ENCODE results near the gene PDLIM3.
A peak's percentile ranks its signal among the peaks of the same experiment; 100 is the strongest.
"Not testable (repeated sequence)": the region's sequence is repeated elsewhere in the genome, so short reads cannot be mapped to it uniquely, and the experiment has no call there.

Gene PDLIM3

DNA sequence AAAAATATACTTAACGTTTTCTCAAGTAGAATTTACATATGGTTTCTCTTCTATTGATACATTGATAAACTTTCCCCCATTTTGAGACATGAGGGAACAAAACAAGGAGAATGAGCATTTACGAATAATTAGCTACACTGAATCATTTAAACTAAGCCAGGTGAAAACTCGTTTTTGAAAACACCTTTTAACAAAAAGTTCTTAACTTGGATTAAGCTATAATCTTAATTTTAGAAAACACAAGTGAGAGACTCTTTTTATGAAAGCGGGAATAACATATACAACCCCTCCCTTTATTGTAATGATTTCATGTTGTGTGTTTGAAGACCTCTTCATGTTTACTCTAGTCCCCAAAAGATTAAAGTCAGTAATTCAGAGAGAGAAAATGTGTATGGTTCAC, 20.1 kb downstream of the PDLIM3 start:
- no peak for DNase-seq

DNA sequence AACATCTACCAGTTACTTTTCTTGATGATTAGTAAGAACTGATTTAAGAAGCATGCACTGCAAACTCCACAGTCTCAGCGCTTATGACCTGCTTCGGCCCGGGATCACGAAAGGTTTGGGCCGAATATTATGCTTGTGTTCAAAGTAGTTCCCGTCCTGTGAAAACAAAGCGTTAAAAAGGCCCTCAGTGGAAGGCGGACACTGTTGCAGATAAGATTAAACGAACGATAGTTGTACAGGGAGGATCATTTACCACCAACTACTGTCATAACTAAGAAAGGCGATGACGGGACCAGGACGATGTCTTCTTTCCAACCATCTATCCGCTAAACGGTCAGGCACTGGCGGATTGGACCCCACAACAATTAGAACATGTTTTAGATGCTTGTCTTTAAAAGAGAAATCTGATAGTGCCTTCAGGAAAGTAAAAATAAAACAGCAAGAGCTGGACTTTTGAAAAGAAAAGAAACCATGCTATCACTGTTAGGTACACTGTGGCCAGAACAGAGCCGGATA, 21.1 kb downstream of the PDLIM3 start:
- no peak for DNase-seq

DNA sequence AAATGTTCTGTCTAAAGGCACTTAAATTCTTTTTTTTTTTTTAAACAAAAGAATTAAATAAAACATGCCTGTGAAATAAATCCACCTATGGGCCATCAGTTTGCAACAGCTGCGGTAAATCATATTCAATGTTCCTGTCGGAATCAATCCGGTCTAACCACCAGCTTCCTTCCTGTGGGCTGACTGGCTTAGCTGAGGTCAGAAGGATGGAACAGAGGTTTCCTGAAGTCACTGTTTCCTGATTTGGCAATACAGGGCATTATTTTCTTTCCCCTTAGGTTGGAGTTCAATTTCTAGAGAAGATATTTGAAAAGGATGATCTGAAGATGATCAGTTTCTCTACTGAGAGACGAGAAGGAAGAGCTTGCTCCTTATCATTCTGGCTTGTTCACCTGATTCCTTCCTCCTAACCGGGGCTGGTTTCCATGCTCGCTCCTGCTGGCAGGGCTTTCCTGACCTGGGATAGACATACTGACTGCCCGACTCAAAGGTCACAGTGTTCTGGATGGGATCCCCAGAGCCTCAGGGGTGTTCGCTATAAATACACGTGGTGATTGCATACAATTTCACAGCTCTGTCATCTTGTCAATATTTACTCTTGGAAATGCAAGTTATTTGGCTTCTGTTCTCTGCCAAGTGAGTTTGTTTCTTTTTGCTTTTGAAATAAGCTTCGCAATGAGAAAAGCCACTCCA, 21.7 kb downstream of the PDLIM3 start:
- DNase-seq: no peak

DNA sequence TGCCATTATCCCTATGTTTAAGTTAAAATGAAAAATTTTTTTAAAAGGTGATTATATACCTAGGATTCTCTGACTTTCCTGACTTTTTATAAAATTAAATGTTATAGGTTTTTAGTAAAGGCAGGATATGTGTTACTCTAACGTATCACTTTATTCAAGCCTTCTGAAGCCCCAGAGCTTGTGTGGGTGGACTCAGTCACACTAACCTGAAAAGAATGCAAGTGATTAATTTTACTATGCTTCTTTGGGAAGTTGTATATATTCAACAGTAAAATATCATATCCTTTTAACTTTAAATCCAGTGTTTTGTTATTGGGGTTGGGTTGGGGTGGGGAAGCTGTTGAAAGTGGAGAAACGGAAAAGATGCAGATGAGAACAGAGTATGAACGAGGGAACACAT, 22.8 kb downstream of the PDLIM3 start:
- no peak for DNase-seq

DNA sequence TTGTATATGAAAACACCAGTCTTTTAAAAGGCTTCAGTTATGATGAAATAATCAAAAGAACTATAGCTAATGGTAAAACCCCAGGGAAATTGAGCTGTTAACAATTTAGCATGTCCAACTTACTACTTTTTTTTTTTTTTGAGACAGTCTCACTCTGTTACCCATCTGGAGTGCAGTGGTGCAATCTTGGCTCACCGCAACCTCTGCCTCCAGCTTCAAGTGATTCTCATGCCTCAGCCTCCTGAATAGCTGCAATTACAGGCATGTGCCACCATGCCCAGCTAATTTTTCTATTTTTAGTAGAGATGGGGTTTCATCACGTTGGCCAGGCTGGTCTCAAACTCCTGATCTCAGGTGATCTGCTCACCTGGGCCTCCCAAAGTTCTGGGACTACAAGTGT, 24.1 kb downstream of the PDLIM3 start:
- DNase-seq: not testable (repeated sequence)

DNA sequence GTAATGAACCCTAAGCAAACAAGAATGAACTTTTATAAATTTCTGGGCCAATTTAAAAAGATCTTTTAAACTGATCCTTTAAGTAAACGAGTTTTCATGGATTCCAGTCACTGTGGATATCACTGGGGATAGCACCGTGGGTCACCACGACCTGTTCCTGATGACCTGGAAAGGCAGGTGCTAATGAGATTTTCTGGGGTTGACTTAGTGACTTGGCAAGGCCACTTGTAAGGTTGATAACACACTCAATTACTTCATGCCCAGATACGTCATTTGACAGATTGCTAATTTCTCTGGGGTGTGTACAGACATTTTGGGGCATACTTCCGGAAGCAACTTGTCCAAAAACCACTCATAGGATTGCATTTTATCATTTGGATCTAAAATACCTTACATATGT, 24.5 kb downstream of the PDLIM3 start:
- DNase-seq: no peak

DNA sequence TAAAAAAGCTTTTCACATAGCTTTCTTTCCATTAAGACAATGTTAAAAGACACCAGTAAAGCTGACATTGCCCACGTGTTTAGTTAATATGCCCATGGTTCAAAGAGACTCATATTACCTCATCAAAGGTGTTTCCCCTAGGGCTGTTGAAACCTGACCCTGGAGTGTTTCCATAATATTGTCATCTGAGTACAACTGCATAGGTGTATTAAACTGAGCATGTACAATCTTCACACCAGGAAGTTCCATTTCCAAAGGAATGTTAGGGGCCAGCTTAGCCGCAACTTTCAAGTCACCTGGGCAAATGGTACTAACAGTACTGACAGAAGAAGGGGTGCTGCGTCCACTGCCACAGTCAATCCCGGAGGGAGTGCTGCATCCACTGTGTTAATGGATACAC, 27.1 kb downstream of the PDLIM3 start:
- no peak for DNase-seq

DNA sequence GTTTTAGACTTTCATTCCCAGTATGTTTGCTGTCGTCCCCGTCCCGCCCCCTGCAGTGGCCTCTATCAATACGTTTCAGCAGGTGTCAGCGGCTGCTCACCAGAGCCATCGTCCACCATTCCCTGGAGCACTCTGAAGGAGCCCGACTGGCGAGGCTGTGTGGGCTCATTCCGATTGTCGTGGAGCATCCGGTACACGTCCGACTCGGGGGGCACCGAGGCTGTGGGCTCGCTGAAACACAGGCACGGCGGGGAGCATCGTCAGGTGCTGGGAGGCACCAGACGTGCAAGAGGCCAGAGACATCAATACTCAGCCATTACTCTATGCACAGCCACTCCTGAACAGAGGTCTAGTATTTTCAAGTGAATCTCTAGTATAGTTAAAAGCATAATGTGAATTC, 28.9 kb downstream of the PDLIM3 start:
- DNase-seq: no peak

DNA sequence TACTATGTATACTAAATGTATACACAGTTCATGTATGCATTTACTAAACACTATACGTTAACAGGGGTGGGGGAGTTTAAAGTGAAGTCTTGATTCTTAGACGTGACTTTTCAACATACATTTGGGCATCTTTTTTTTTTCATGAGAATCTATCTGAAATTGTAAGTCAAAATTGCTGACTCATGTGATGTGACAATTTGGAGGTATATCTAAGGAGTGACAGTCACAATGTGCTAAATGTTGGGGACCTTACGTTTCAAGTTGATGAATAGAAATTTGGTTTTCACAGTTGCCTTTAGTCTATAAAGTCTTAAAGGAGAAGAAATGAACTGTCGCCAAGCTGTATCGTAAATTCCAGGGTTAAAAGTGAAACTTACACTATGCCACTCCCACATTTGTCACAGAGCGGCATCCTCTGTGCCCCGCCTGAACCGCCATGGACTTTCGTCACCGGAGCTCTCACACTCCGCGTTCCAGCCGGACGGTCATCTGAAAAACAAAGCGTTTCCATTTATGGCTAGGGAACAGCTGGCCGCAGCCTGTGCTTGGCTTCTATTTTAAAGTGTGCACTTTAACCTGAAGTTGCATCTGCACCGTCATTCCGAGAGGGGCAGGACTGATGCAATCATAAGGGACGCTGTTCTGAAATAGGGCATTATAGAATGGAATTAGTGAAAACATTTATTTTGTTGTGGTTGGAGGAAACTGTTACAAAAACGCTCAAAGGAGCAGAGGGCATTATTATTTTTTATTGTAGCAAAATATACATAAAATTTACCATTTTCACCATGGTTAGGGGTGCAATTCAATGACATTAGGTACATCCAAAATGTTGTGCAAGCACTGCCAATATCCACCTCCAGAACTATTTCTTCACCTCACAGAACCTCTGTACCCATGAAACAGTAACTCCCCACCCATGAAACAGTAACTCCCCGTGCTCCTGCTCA, 30.9 kb downstream of the PDLIM3 start:
- no peak for DNase-seq

DNA sequence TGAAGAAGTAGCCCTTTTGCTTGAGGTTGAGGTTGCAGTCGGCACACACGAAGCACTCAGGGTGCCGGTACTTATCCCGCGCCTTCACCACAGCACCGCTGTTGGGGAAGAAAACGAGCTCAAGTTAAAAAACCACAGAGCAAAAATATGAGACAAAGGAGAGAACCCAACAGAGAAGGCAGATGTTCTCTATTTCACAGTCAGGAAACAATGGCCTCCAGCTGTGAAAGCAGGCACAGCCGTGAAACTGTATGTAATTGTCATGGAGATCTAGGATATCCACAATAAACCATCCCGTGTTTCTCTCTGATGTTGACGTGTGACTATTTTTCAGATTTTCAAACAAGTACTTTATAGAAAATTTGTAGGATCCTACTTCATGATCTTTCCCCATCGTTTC, 32.9 kb downstream of the PDLIM3 start:
- no peak for DNase-seq

DNA sequence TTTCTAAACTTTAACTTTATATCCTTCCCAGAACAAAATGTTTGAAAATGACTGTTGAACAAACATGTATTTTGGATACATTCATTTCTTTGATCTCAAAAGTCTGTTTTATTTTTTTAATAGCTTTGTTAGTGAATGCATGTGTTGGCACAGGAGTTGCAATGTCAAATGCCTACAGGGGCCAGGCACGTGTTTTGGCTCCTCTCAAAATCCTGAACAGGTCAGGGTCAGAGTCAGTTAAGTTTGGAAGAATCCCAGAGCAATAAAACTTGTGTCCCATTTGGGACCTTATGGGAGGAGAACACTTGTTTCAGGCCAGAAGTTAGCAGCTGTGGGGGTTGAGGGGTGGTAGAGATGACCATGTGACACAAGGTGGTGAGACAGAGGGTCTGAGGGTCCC, 34.7 kb downstream of the PDLIM3 start:
- no peak for DNase-seq

DNA sequence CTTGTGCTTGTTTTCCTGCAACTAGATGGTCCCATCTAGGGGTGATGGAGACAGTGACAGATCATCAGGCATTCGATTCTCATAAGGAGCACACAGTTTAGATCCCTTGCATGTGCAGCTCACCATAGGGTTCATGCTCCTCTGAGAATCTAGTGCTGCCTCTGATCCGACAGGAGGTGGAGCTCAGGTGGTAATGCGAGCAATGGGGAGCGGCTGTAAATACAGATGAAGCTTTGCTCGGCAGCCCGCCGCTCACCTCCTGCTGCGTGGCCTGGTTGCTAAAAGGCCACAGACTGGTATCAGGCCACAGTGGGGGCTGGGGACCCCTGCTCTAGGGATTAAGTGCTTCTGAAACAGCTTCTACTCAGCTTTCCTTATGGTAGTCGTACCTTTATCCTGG, 35.3 kb downstream of the PDLIM3 start:
- DNase-seq: no peak

DNA sequence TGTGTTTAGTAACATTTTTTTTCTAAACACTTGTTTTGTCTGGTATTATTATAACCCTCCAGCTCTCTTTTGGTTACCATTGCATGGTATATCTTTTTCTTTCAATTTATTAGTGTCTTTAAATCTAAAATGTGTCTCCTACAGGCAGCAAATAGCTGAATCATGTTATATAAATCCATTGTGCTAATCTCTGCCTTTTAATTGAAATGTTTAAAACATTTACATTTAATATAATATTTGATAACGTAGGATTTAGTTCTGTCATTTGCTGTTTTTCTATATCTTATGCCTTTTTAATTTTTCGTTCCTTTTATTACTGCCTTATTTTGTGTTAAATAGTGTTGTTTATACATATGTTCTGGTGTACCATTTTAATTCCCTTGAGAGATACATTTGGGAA, 46.7 kb downstream of the PDLIM3 start:
- no peak for DNase-seq

DNA sequence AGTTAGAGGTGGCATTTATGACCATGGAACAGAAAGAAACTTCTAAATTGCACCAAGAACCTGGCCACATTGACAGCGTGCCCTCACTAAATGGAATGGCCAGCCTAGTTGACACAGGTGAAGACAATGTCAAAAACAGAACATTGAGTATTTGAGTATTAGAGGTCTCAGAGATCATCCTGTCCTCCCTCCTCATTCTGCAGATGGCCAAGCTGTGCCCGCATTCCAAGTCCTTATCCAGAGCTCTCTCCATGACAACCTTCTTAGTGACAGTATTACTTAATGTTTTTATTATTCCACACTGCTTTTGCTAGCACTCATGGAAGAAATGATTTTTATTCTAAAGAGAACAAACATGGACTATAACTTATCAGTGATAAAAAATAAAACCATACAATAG, 53.9 kb downstream of the PDLIM3 start:
- no peak for DNase-seq

DNA sequence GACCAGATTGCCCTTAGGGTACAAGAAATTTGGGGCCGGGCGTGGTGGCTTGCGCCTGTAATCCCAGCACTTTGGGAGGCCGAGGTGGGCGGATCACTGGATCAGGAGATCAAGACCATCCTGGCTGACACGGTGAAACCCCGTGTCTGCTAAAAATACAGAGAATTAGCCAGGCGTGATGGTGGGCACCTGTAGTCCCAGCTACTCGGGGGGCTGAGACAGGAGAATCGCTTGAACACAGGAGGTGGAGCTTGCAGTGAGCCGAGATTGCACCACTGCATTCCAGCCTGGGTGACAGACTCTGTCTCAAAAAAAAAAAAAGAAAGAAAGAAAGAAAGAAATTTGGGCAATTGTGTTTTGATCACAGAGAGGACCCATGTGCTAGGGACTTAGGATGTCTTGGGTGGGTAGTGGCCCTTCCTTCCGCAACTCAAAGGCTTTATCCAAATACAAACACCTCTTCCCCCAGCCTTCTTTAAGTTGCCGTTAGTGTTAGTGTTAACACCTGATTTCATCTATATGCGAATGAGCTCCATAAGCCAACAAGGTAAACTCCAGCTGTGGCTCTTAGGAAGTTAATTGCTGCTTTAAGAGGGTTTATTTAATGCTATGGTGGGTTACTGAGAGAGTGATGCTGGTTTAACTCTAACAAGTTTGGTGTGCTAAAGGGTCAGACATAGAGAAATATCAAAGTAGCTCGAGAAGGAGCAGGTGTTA, 55.1 kb downstream of the PDLIM3 start:
- no peak for DNase-seq

DNA sequence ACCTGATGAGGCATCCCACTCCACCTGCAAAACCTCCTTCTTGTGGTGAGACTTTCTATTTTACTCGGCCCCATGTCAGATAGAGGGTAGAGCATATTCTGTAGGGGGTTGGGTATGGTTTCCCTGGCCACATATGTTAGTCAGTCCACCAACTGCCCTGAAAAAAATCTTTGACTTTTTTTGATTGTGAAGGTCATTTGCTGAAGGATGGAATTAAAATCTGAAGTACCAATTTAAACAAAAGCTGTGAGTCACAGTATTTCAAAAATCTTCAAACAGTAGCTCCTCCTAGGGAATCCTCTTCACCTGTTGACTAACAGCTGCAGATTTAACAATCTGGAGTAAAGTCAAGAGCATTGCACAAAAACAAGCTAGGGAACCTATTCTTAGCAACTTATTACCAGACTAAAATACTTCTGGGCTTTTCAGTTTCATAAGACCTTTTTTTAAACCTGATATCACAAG, 55.8 kb downstream of the PDLIM3 start:
- DNase-seq: no peak

DNA sequence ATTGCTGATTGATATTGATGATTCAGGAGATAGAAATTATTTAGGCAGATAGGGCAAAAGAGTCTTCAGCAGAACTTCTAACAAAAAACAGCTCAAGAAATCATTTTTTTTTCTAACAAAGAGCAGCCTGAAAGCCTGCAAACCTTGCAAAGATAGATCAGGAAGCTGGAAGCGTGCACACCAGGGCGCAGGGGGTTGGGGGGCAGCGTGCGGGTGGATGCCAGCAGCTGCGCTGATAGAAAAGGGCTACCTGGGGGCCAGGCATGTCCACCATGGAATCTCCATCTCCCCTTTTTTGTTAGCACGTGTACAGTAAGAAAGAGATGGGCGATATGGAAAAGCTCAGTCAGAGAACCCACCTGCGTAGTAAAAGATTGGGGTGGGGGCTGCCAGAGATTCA, 62.1 kb downstream of the PDLIM3 start:
- DNase-seq: no peak

DNA sequence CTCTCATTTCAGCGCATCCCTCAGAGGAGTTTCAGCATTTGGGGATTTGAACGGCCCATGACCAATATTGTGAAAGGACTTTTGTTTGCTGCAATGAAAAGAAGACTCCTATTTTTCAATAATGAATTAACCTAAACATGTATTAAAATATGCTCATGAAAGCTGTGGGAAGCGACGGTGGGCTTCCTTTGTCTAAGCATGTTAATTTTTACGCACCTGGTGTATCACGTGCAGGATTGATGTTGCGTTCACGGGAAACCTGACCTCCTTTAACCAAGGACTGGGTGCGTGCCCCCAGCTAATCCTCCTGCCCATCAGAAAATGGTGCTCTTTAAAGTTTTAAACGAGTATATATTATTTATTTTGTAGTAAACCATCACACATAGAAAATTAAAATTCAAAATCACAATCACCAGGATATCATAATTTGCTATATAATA, 63.2 kb downstream of the PDLIM3 start:
- no peak for DNase-seq

DNA sequence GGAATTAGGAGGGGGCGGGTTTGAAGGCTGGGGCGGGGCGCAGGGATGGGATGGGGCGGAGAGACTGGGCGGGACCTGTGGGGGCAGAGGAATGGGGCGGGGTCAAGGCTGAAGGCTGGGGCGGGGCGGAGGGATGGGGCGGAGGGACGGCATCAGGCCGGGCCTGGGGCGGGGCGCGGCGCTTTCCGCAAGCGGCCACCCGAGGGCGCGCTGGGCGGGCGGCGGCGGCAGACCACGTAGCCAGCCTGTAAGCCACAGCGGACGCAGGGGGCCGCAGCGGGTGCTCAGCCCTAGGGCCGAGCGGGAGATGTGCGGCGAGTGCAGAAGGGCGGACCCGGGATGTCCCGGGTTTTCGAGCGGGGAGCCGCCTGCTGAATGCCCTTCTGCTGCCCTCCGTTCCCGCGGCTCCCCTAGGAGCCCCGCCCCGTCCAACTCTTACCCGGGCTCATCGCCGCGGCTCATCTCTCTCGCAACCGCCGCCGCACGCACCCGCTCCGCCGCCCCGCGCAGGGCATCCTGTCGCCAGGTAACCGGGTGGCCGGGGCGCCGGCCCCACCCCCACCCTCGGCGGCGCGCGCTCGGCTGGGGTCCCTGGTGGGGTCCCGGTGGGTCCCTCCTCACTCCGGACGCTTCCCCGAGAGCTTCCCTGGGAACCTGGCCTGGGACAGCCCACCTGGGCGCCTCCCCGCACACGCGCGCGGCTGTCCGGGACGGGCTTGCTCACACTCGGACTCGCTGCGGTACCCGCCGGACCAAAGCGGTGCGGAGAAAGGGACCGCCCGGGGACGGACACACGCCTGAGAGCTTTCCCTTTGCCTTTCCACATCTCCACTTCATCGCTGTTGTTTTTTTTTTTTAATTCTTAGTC, 63.8 kb downstream of the PDLIM3 start, which contains the start of gene CCDC110:
Gene CCDC110 (minus strand): TSS at position 499 of the 868 bp plus-strand sequence. CDS start 50 bp downstream, at position 449.
- DNase-seq: peak; percentile 36 to 89

DNA sequence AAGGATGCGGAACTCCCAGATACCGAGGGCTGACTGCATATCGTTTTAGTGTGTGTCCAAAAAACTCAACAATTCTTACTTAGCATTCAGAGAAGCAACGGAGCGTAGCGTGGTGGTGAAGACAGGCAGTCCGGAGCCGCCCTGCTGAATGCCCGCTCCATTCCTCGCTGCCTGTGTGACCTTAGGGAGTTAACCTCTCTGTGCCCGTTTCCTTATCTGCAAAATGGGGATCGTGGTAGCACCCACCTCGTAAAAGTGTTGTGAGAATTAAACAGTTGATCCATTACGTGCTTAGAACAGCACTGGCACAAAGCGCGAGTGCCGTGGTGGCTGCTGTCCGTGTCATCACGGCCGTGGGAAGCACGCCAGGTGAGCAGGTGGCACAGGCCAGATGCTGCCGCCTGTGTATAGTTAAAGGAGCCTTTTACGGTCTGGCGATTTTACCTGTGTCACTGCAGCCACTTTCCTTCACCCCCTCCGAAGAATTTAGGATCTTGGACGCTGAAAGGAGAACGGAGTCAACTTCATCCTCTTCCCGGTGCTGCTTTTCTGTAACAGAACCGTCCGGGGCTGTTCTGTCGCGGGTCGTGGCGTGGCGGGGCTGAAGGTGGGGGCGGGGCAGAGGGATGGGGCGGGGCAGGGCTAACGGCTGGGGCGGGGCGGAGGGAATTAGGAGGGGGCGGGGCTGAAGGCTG, 64.7 kb downstream of the PDLIM3 start:
- DNase-seq: peak; percentile 27 to 40

DNA sequence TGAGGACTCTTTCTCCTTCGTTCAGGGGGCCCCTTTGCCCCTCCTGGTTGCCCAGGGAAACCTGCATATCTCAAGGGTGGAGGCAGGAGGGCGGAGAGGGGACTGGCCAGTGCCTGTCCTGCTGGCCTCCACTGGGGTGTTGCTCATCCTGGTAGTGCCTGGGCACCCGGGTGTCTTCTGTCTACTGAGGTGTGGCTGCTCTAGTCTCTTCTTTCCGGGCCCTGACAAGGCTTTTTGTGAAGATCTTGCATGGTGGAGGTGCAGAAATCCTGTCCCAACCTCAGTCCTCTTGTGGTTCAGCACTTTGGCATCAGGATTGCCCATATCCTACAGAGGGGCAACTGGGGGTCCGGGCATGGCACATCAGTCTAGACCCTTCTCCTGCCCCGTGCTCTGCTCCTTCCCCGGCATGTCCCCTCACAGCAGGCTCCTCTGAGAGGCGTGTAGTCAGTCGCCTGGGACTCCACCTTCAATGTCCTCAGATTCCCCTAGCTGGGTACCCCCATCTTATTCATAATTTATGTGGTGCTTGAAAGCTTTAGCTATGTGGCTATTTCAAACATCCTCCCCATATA, 65.6 kb downstream of the PDLIM3 start:
- DNase-seq: no peak

All from NCI-H187 (cell line).